ENCODE data around the gene MORF4L2.

DNA sequence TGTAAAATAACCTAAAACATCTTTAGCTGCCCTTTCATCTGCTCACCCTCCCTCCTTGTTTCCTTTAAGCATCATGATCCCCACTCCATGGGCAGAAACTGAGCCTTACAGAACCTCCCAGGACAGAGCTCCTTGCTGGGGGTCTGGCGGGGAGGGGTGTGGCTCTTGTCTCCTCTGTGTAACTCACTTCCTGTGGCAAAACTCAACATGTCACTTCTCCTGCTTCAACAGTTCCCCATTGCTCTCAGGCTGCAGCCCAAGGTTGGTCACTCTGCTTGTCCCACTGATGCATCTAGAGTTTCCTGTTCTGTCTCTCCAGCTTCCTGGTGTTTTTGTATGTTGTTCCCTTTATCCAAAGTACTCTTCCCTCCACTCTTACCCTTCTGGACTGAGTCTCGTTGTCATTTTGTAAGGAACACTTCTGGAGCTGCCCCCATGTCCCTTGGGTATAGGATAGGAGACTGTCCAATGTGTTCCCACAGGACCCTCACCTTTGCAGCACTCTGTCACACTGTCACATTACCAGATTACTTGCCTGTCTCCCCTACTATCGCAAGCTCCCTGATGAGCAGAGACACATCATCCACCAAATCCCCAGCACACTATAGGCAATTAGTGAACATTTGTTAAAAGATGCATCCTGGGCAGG is 43.8 kb upstream of the MORF4L2 start:
- no peak for TF ChIP-seq POLR2AphosphoS5 (IDR thresholded peaks at IDR 0.05; ENCODE audit: low read depth, low read length)
- no peak for TF ChIP-seq POLR2A (IDR thresholded peaks at IDR 0.05; ENCODE audit: low read depth, low read length)
- TF ChIP-seq TAF1 (IDR thresholded peaks at IDR 0.05; ENCODE audit: low read depth, low read length): no peak
- TF ChIP-seq PAX5 (IDR thresholded peaks at IDR 0.05; ENCODE audit: insufficient read depth, low read length, severe bottlenecking): no peak

All from GM12891 (cell line).